NOMO-1 treated with DMSO at 0.1 percent for 48 hours (cell line): ENCODE data around the gene SLC22A23.

Source experiments
- DNase-seq: peaks from one replicate; lab custom pipeline; 2025; ENCODE audit not compliant: unreplicated experiment; lab: John Stamatoyannopoulos, UW

Gene SLC22A23, protein sequence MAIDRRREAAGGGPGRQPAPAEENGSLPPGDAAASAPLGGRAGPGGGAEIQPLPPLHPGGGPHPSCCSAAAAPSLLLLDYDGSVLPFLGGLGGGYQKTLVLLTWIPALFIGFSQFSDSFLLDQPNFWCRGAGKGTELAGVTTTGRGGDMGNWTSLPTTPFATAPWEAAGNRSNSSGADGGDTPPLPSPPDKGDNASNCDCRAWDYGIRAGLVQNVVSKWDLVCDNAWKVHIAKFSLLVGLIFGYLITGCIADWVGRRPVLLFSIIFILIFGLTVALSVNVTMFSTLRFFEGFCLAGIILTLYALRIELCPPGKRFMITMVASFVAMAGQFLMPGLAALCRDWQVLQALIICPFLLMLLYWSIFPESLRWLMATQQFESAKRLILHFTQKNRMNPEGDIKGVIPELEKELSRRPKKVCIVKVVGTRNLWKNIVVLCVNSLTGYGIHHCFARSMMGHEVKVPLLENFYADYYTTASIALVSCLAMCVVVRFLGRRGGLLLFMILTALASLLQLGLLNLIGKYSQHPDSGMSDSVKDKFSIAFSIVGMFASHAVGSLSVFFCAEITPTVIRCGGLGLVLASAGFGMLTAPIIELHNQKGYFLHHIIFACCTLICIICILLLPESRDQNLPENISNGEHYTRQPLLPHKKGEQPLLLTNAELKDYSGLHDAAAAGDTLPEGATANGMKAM

DNA sequence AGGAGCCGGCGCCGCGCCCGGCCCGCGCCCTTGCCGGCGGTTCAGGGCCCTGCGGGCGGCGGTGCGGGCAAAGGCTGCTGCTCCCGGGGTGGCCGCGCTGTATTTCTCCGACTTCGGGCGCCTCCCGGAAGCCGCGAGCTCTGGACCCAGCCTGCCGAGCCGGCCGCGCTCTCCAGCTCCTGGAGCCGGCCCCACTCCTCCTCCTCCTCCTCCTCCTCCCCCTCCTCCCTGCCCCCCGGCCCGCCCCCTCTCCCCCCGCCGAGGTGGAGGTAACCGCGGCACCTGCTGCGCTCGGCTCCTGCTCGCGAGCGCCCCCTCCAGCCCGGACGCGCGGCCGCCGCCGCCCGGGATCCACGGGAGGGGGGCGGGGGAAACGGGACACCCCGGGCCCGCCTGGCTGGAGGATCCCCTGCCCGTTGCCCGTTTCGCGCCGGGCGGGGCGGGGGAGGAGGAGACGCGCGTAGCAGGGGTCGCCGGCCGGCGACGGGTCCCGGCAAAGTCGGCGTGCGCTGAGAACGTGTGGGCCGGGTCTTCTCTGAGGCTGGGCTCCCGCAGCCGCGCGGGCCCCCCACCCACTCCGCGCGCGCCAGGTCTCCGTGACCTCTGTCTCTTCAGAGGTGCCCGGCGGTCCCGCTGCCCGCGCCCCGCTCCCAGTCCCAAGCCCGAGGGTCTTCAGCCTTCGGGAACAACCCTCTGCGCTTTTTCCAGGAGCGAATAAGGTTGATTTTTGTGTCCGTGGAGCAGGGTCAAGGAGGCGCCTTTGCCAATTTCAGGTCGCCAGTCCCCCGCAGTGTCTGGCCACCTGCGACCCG is at the start of gene SLC22A23:
Gene SLC22A23 (minus strand): TSS at position 153 of the 812 bp plus-strand sequence. CDS start 491 bp downstream, outside the sequence.
- DNase-seq = peak; percentile 9

DNA sequence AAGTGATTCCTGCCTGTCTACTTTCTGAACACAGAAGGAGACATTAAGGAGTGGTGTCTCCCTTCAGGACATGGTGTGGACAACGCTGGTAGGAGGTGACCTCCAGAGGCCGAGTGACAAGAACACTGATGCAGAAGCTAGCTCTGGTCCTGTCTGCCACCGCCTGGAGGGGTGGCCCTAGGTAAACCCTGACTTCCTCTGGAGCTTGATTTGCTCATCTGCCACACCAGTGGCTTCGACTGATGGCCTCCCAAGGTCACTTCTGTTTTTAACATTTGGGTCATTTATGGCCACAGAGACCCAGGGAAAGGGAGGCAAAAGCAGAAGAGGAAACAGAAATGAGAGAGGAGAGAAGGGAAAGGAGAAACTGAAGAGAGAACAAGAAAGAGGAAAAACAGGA is 49.4 kb upstream of the SLC22A23 start:
- peak; percentile 39 for DNase-seq

DNA sequence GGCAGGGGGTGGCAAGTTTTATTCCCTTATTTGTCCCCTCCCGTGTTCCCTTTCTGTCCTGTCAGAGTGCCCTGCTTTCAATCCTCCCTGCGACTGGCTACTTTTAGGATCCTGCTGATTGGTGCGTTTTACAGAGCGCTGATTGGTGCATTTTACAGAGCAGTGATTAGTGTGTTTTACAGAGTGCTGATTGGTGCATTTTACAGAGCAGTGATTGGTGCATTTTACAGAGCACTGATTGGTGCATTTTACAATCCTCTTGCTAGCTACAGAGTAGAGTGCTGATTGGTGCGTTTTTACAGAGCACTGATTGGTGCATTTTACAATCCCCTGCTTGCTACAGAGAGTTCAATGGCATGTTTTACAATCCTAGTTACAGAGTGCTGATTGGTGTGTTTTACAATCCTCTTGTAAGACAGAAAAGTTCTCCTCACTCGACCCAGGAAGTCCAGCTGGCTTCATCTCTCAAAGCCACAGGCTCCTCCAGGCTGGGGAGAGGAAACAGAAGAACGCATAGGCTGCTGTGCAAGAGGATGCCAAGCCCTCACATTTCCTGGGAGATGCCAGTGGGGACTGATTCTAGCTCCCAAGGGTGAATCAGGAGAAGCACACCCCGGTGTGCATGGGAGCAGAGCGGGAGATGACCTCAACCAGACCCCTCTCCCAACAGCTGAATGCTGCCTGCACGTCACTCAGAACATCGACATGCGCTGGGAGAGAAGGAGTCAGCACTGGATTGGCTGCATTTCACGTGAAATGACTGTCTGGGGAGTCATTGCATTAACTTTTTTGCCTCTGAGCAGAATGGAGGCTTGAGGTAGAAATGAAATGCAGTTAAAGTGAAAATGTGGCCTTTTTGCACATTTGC is 48.3 kb upstream of the SLC22A23 start:
- no peak for DNase-seq

DNA sequence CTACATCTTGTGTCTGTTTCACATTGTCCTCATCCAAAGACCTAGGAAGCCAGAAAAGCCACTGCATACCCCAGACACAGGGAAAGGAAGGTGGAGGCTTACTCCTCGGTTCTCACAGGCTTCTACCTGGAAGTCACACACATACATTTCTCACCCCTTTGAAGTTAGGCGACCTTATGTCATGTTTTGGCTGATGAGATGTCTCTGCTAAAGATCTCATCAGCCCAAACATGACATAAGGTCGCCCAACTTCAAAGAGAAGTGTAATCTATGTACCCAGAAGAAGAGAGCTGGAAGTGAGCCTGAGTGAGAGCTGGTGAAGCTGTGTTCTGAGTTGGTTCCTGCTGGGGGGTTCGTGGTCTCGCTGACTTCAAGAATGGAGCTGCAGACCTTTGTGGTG is 47.5 kb upstream of the SLC22A23 start:
- no peak for DNase-seq

DNA sequence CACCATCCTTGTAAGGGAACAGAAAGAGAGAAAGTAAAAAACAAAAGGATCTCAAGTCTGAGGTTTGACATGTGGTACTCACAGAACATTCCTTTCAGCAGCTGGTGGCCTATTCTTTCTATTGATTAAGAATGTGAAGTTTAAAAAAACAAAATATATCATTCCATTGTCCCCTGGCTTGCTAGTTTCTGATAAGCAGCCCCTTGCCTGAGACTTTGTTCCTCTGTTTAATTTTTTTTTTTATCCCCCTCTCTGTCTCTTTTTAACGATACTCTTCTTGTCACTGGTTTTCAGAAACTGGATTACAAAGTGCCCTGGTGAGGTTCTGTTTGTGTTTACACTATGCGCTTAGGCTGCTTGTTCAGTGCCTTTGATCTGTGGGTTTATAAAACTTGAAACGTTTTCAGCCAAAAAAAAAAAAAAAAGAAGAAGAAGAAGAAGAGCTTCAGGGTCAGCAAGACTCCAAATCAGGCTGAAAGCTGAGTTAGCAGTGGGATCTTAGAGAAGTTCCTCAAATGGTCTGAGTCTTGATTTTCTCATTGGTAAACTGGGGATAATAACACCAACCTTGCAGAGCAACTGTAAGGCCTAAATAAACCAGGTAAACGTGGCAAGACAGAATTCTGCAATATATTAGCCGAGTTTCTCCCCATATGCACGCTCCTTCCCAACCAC is 45.1 kb upstream of the SLC22A23 start:
- DNase-seq = peak; percentile 9

DNA sequence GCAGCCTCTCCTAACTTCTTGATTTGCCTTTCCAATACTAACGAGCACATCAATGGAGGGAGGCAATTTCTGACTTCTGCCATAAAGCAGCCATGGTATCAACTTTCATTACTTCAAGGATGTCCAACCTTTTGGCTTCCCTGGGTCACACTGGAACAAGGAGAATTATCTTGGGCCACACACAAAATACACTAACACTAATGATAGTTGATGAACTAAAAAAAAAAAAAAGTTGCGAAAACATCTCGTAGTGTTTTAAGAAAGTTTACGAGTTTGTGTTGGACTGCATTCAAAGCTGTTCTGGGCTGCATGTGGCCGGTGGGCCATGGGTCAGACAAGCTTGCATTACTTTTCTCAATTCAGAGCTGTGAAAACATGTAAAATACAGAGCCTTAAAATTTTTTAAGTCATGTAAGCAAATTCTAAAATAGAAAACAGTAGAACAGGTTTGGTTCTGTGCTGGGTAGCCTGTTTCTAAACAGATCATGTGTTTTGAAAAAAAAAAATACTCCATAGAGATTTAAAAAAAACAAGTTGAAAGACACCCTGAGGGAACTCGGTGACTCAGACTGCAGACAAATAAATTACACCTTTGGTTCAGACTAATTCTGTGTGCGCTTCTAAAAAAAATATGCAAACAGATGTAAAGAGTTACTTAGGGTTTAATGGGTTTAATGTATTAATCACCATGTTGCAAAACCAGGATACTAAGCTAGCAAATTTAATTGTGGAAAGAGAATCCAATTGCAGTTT is 43.6 kb upstream of the SLC22A23 start:
- no peak for DNase-seq

DNA sequence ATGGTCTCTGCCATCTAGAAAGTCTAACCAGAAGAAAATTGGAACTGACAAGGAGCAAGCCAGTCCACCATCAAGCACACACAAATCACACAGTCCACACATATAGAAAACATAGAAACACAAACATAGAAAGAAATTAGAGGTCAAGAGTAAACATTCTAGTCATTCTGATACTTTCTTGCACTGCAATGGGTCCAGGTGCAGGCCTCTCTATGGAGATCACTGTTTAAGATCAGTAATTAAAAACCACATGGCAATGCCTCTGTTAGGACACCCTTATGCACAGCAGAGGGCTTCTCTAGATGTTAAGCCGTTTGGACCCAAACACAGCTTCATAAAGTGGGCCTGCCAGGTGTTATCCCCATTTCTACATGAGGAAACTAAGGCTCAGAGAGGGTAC is 42.8 kb upstream of the SLC22A23 start:
- DNase-seq = no peak

DNA sequence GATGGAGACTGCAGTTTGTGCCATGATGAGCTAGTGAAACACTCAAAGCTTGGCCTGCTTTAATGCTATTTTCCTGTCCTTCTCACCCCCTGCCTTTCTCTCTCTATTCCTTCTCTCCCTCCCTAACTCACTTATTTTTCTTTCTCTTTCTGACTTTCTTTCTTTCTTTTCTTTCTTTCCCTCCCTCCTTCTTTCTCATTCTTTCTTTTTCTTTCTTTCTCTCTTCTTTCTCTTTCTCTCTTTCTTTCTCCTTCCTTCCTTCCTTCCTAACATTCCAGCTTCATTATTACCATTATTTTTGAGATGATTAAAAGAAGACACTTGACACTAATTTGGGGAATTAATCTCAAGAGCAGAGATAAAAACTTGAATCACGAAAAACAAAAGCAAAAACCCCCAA is 39.5 kb upstream of the SLC22A23 start:
- no peak for DNase-seq

DNA sequence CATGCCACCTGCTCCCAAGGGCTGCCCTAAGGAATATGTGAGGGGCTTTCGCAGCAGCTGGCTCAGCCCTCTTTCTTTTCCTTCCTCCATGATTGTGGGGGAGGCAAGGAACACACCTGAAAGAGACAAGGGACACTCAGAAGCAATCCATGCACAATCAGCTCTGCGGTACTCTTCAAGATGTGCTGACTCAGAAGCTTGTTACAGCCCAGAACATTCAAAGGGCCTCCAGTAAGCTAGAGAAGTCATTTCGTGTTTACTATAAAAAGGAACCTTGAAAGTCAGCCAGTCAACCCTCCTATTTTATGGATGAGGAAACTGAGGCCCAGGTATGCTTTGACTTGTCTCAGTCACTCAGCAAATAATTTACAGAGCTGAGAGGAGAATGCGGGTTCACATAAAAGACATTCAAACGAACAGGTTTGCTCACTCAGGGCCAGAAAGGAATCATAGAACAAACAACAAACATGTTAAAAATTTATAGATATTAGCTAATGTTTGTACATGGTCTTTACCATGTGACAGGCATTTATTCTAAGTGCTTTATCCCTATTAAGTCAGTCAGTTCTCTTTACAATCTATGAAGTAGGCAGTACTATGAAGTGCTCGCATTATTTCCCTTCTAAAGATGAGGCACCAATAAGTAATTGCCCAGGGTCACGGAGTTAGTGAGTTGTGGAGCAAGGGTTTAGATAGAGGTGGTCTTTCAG is 37.7 kb upstream of the SLC22A23 start:
- no peak for DNase-seq

DNA sequence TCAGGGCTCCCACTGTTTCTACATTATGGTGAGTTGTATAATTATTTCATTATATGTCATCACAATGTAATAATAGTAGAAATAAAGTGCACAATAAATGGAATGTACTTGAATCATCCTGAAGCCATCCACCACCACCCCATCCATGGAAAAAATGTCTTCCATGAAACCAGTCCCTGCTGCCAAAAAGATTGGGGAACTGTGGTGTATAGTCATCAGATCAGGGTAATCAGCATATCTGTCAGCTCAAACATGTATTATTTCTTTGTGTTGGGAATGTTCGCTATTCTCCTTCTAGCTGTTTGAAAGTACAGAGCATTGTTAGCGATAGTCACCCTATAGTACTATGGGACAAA is 33.8 kb upstream of the SLC22A23 start:
- DNase-seq = no peak

DNA sequence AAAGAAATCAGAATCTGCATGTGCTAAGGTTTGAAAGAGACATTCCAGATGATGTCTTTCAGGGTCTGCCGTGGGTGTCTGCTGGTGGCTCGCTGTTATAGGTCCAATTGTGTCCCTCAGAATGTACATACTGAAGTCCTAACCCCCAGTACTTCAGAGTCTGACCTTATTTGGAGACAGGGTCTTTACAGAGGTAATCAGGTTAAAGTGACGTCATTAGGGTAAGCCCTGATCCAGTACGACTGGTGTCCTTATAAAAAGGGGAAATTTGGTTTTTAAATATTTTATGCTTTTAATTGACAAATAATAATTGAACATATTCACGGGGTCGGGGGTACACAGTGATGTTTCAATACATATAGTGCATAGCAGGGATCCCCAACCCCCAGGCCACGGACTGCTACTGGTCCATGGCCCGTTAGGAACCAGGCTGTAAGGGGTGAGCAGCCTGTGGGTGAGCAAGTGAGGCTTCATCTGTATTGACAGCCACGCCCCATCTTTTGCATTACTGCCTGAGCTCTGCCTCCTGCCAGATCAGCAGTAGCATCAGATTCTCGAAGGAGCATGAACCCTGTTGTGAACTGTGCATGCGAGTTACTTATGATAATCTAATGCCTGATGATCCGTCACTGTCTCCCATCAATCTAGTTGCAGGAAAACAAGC is 33.2 kb upstream of the SLC22A23 start:
- no peak for DNase-seq

DNA sequence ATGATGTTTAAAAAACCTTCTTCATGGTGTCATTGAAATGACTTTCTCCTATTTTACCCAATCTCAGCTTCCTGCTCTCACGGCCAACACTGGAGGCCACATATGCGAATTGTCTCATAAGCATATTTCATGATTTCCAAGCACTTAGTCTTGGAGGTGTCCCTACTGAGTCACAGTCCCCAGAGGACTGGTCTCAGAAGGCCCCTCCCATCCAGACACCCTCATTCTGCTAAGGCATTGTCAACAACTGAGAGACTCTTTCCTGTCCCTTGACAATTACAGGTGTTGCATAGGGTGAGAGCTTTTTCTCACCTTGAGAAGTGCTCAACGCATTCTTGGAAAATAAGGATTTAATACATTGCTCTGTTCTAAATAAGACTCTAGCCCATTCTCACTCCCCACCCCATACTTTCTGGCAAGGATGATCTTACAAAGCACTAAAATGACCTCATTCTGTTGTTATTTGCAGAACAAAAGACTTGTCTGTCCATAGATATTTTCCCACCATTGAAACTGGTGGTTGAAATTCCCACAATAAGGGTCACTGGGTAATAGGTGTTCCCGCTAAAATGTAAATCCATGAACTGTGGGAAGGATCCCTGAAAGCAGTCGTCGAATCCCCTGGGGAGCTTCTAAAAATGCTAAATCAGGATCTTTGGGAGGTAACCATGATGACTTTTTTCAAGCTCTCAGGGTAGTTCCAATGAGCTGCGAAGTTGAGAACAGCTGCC is 32.3 kb upstream of the SLC22A23 start:
- no peak for DNase-seq

DNA sequence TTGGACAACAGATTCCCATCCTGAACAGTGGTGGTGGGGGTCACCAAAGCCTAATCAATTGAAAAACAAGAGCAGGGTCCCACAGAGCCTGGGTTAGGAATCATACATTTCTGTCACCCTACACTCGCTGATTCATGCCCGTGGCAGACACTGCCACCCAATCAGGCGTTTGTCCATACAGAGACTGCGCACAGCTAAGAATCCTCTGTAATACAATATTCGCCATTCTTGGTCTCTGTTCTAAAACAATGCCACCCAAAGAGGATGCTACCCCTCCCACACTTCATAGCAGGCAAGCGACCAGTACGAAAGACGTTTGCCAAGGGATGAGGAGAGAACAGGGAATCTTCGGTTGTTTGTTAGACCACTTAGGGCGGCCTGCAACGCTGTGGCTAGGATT is 28.1 kb upstream of the SLC22A23 start:
- no peak for DNase-seq

DNA sequence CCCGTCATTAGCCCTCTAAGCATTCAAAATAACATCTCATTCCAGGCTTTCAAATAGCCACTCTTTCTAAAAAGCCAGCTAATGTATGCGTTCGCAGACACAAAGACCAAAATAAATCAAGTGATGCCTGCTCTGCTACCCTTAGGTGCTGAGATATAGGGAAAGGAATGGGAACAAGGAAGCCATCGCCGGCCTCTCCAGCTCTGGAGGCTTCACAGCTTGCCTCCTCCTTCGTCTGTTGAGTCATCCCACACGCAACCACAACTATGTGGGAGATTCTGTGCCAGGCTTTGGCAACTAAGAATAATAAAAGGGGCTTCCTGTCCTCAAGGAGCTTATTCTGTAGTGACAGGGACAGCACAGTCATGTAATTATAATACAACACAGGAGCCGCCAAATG is 27.3 kb upstream of the SLC22A23 start:
- no peak for DNase-seq

DNA sequence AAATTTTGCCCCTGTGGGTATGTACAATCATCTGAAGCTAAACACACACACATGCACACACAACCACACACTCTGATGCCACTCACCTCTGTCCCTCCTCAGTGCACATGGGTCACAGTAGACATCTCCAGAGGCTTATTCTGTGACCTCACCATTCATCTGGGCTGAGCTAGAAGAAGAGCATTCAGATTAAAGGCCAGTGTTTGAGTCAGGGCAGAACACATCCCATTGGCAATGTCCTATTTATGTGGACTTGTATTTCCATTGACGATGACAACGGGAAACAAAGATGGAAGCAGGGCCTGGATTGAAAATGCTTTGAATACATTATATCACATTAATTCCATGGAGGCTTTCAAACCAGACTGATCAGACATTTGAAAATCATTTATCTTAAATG is 26.8 kb upstream of the SLC22A23 start:
- no peak for DNase-seq

DNA sequence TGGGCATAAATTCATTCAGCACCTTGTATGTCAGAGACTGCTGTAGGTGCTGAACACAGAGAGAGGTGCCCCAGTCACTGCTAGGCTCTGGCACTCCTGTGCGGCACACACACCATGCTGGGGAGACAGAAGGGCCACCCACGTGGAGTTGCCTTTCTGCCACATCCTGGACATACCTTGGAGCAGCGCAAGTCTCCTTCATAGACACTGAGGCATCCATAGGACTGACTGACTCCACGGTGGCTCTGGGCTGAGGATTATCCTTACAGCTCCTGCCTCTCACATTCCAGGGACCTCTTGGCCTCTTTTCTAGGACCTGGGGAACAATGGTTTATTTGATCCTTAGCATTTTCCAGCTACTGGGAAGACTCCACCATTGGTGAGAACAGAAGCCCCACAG is 26.0 kb upstream of the SLC22A23 start:
- DNase-seq = no peak

DNA sequence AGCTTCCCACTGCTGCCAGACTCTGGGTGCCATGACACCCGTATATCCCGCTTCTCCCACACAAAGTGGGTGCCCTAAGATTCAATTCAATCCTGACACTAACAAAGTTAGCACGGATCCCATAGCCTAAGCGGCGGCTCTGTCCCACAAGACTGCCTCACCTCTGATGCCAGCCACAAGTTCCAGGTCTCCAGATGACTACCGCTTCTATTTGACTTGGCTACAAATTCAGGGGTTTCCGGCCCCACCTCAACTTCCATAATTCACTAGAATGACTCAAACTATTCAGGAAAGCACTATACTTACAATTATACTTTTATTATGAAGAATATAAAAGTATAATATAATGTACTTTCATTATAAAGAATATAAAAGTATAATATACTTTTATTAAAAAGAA is 24.8 kb upstream of the SLC22A23 start:
- no peak for DNase-seq

DNA sequence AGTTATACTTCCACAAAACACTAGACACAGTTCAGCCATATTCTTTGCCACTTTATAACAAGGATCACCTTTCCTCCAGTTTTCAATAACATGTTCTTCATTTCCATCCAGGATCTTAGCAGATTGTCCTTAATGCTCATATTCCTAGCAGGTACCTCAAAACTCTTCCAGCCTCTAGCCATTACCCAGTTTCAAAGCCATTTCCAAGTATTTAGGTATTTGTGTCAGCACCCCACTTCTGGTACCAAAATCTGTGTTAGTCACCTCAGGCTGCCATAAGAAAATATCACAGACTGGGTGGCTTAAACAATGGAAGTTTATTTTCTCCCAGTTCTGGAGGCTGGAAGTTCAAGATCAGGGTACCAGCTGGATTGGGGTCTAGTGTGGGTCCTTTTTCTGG is 23.2 kb upstream of the SLC22A23 start:
- no peak for DNase-seq
